ENCODE data around the gene MLH3. TPM values are rescaled to one million over a fixed set of nuclear protein-coding genes. Genes with fewer than 3 reads are reported as not detected.

Gene MLH3
- total RNA-seq, 6 experiments from 2014 or later = 9.6 to 20.2 (median 13.2) TPM

GRCh38 chr14:75044322-75044721, 6.9 kb downstream of the MLH3 start:
- intact Hi-C loops (cut with DNase I) = no loop called here
- TF ChIP-seq POLR2A (IDR thresholded peaks at IDR 0.05) = no peak
- no peak for TF ChIP-seq CTCF (IDR thresholded peaks at IDR 0.05)
- Histone ChIP-seq H3K36me3 (no peaks in the 10 kb centered on the region), H3K4me3 (no peak overlapping the region), H3K27ac (no peak overlapping the region), H3K4me1 (peaks cover 0 to 19% (median 6%) of the 10 kb centered on the region in 4 donors), H3K9me3 (no peaks in the 10 kb centered on the region), H3K27me3 (no peaks in the 10 kb centered on the region)
- 19% methylated on average over 2 of the region's 2 CpGs for WGBS (ENCODE audit: insufficient coverage, low coverage, low lambda C conversion rate, missing lambda C conversion rate)
- ATAC-seq (no peak), DNase-seq (no peak)

GRCh38 chr14:75042035-75042434, 9.2 kb downstream of the MLH3 start:
- 20% methylated on average over 6 of the region's 6 CpGs for WGBS (ENCODE audit: insufficient coverage, low coverage, low lambda C conversion rate, missing lambda C conversion rate)
- Histone ChIP-seq H3K27ac (peak overlapping the region; percentile 60 to 82 (median 68)), H3K36me3 (peaks cover 0 to 6% (median under 1%) of the 10 kb centered on the region in 4 donors), H3K4me3 (no peak overlapping the region), H3K4me1 (peaks cover 0 to 19% (median 6%) of the 10 kb centered on the region in 4 donors), H3K9me3 (no peaks in the 10 kb centered on the region), H3K27me3 (no peaks in the 10 kb centered on the region)
- TF ChIP-seq CTCF (IDR thresholded peaks at IDR 0.05) (no peak), POLR2A (IDR thresholded peaks at IDR 0.05) (peak; percentile 15)
- intact Hi-C loops (cut with DNase I) = no loop called here
- DNase-seq (no peak), ATAC-seq (peak; percentile 56 to 71 (median 66))

GRCh38 chr14:75041613-75042012, 9.7 kb downstream of the MLH3 start:
- H3K27ac ChIP-seq = peak overlapping the region; percentile 60 to 82 (median 68)
- no peak for TF ChIP-seq POLR2A (IDR thresholded peaks at IDR 0.05)
- TF ChIP-seq CTCF (IDR thresholded peaks at IDR 0.05) = no peak

GRCh38 chr14:75040959-75041358, 10.3 kb downstream of the MLH3 start:
- no peak for DNase-seq

More at GRCh38 chr14:75041613-75042012, 9.7 kb downstream of the MLH3 start:
- no peaks in the 10 kb centered on the region for H3K27me3 ChIP-seq
- no peaks in the 10 kb centered on the region for H3K9me3 ChIP-seq
- peaks cover 0 to 19% (median 6%) of the 10 kb centered on the region in 4 donors for H3K4me1 ChIP-seq
- intact Hi-C loops (cut with DNase I) = no loop called here
- DNase-seq (no peak), ATAC-seq (peak; percentile 91 to 97 (median 96))
- H3K4me3 ChIP-seq = peak overlapping the region in 1 of 3 donors; percentile 8
- 39% methylated on average over 4 of the region's 4 CpGs for WGBS (ENCODE audit: insufficient coverage, low coverage, low lambda C conversion rate, missing lambda C conversion rate)
- H3K36me3 ChIP-seq = peaks cover 0 to 6% (median under 1%) of the 10 kb centered on the region in 4 donors

More at GRCh38 chr14:75040959-75041358, 10.3 kb downstream of the MLH3 start:
- WGBS (ENCODE audit: insufficient coverage, low coverage, low lambda C conversion rate, missing lambda C conversion rate) = 89% methylated on average over 2 of the region's 2 CpGs
- intact Hi-C loops (cut with DNase I) = no loop called here
- Histone ChIP-seq H3K36me3 (peaks cover 0 to 6% (median under 1%) of the 10 kb centered on the region in 4 donors), H3K4me3 (no peak overlapping the region), H3K27me3 (no peaks in the 10 kb centered on the region), H3K4me1 (peaks cover 0 to 19% (median 6%) of the 10 kb centered on the region in 4 donors), H3K9me3 (no peaks in the 10 kb centered on the region), H3K27ac (peak overlapping the region; percentile 60 to 82 (median 68))
- TF ChIP-seq CTCF (IDR thresholded peaks at IDR 0.05) = no peak
- TF ChIP-seq POLR2A (IDR thresholded peaks at IDR 0.05) = no peak
- ATAC-seq = peak in 2 of 4 donors; percentile 3 to 16
